LNCaP clone FGC (cell line): Measurements from ENCODE around the gene GPC3.

Source experiments
- DNase-seq: peaks from one replicate; pipeline ENCODE4 v3.0.0-alpha.2; 2011; ENCODE audit warnings: low read depth
- H3K4me3 ChIP-seq: 2 replicates; pipeline ENCODE4 v1.5.1; 2011; ENCODE audit warnings: mild to moderate bottlenecking, low read depth, low read length, control low read depth
- TF ChIP-seq, protein P1 (sequence below): IDR thresholded peaks from 2 replicates; pipeline ENCODE4 v1.5.1; 2012; ENCODE audit warnings: mild to moderate bottlenecking; ENCODE audit not compliant: control insufficient read depth, insufficient read depth; ENCODE audit errors: extremely low read depth

GPC3 gene

DNA sequence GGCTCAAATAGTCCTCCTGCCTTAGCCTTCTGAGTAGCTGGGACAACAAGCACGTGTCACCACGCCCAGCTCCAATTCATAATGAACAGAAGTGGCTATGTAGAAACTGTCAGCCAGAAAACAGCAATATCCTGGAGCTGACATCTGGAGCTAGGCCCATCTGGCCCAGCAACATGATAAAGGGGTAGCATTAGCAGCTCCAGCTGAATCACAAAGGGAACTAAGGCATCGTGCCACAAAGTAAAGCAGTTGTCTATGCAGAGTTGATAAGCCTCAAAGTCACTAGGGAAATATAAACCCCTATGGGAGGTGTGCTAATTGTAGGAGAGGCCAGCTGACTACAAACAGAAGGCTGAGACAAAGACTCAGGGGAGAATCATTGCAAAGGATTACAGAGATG, 299.6 kb downstream of the GPC3 start:
- no peak for DNase-seq
- TF ChIP-seq, protein P1, sequence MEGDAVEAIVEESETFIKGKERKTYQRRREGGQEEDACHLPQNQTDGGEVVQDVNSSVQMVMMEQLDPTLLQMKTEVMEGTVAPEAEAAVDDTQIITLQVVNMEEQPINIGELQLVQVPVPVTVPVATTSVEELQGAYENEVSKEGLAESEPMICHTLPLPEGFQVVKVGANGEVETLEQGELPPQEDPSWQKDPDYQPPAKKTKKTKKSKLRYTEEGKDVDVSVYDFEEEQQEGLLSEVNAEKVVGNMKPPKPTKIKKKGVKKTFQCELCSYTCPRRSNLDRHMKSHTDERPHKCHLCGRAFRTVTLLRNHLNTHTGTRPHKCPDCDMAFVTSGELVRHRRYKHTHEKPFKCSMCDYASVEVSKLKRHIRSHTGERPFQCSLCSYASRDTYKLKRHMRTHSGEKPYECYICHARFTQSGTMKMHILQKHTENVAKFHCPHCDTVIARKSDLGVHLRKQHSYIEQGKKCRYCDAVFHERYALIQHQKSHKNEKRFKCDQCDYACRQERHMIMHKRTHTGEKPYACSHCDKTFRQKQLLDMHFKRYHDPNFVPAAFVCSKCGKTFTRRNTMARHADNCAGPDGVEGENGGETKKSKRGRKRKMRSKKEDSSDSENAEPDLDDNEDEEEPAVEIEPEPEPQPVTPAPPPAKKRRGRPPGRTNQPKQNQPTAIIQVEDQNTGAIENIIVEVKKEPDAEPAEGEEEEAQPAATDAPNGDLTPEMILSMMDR = no peak
- H3K4me3 ChIP-seq = no peak overlapping the region

DNA sequence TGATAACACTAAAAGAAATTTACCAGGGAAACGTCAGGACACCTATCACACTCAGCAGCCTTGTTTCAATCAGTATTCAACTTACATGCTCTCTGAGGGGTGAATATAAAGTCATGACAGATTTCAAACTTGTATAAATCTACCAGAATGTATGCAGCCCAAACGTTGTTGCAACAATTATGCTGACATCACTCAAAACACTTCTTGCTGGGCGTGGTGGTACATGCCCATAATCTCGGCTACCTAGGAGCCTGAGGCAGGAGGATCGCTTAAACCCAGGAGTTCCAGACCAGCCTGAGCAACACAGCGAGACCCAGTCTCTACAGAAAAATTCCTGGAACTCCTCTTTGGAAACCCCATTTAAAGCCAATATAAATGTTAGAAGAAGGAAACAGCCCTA, 303.5 kb downstream of the GPC3 start:
- no peak overlapping the region for H3K4me3 ChIP-seq
- TF ChIP-seq, protein P1 = no peak
- no peak for DNase-seq

DNA sequence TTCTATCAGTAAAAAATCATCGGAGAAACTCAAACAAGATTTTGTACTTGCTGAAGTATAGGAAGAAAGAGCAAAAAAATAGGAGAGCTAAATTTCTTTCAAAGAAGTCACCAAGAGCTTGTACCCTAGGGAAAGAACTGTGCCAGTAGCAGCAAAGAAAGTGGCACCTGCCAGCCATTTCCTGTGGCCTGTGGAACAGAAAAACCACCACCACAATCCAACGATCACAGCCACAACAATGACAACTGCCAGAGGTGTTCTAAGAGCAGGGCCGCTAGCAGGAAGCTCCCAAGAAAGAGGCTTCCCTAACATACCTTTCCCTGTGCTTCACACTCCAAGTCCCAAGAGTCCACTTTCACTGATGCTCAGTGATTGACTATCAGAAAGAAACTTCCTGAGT, 304.0 kb downstream of the GPC3 start:
- DNase-seq = no peak
- TF ChIP-seq, protein P1 = no peak
- no peak overlapping the region for H3K4me3 ChIP-seq

DNA sequence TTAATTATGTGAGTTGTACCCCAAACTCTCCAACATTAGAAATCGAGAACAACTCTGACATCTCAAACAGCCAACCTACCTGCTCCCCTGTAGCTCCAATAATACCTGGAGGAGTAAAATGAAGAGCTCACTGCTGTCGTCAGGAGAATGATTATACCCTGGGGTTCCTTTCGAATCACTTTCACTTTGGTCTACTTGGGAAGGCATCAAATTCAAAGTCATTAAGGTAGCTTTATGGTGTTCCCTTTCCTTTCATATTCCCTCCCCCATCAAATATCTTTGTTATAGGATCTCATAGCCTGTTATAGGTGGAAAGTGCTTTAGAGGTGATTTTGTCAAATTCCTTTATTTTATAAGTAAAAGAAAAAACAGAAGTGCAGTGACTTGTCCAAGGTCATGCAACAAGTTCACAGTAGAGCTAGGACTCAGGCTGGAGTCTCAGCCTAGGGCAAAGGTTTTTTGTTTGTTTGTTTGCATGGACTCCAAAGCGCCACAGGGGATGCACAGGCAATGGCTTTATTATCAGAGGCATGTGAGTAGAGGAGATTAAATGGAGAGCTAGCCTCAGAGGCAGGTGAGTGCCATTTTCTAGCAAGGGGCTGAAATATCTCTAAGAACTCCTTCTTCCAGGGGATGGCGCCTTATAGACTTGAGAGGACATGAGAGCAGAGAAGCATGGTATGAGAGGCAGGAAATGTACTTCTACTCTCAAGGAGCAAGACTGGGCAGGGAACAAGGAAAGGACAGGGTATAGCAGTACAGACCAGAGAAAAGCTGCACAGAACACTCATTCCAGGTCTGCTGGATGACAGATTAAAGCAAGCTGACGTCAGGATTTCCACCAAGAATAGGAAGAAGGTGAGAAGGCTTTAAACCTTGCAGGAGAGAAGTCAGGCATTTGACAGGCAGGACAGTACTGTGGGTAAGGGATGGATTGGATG, 308.0 kb downstream of the GPC3 start:
- TF ChIP-seq, protein P1 = no peak
- H3K4me3 ChIP-seq = no peak overlapping the region

DNA sequence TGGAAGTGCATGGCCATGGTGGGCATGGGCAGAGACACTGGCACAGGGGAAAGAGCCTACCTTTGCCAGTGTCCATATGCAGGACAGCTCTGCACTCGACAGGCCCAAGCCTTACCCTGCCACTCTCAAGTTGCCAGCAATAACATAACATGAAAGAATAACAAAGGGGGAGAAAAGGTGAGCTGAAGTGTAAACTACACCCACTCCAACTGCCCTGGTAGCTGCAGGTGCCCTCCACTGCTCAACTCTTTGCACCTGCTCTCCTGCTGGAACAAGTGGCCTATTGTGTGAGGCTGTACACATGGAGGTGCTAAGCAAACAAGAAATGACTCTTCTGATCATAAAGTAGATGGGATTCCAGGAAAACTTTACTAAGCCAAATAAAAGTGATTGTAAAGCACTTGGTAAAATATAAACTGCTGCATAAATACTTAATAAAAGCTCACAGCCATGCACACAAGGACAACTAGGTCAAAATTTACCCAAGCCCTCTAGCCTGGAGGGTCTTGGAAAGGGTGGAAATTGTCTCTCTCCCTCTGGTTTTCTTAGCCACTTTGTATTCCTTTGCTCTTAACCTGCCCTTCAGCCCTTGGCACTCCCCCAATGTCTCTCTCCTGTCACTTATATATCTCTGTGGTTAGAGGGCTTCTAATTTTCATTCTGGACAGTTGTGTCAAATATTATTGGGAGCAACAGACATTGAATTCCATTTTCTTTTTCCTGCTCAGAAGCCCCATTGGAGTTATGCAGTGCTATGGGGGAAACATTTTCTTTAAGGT, 308.9 kb downstream of the GPC3 start:
- no peak overlapping the region for H3K4me3 ChIP-seq
- TF ChIP-seq, protein P1 = no peak
- peak; percentile 42 for DNase-seq

More for the DNA sequence above, 308.0 kb downstream of the GPC3 start:
- no peak for DNase-seq

DNA sequence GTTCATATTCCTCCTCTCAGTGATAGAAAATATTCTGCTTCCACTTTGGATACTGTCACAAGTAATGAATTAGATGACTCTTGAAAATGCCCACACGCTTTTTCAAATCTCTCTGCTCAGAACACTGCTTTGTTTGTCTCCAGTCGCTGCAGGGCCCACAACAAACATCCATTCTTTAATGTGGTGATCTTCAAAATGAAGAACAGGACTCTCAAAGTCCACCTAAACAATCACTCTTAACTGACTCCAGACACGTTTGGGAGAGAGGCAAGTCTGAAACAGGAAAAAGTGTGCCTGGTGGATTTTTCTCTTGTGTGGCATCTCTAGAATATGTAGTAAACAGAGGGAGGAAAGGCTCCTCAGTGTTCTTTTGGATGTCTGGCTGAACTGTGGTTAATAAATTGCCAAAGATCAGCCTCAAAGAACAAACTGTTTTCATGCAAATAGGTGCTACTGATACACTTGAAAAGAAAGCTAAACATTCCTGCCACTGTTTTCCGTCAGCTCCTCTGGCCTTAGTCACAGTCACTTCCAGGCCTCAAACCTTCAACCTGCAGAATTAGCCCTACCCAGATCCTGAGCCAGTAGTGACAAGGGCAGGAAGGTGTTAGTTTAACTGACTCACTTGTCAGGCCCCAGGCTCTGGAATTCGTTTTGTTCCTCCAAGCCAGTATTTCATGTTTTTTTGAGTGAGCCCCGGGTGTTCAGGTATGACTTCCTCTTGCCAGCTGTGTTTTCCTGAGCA, 310.5 kb downstream of the GPC3 start:
- TF ChIP-seq, protein P1 = no peak
- DNase-seq = no peak
- H3K4me3 ChIP-seq = no peak overlapping the region
